HG03280 (cell line): ENCODE results near the gene PELI2.

Experiments
- ATAC-seq: cut with Tn5 transposase; IDR thresholded peaks from one replicate; pipeline ENCODE4 v1.9.1; 2021; ENCODE audit warnings: mild to moderate bottlenecking, moderate library complexity; ENCODE audit not compliant: unreplicated experiment

PELI2 gene

GRCh38 chr14:56224691-56225681, 106.8 kb downstream of the PELI2 start:
- ATAC-seq: no peak

- no peak for ATAC-seq
These were observed 117.2 kb downstream of the PELI2 start for GRCh38 chr14:56235388-56235787.

DNA sequence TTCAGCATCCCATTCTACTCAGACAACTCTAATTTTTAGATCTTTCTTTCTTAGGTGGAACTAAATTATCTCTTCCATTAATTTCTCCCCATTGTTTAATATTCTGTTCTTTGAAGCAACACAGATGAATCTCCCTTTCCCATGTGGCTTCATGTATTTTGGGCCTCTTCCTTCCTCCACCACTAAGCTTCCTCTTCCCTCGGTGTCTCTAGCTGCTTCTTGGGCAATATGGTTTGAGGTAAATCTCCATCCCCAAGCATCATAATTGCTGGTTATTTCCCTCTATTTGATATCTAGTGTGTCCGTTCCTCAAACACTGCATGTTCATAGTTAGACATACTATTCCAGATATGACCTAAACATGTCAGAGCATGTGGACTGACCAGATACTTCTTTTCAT, 119.2 kb downstream of the PELI2 start:
- ATAC-seq: no peak

GRCh38 chr14:56241461-56241860, 123.2 kb downstream of the PELI2 start:
- no peak for ATAC-seq

- ATAC-seq: no peak
These were observed 124.9 kb downstream of the PELI2 start for GRCh38 chr14:56243110-56243509.

DNA sequence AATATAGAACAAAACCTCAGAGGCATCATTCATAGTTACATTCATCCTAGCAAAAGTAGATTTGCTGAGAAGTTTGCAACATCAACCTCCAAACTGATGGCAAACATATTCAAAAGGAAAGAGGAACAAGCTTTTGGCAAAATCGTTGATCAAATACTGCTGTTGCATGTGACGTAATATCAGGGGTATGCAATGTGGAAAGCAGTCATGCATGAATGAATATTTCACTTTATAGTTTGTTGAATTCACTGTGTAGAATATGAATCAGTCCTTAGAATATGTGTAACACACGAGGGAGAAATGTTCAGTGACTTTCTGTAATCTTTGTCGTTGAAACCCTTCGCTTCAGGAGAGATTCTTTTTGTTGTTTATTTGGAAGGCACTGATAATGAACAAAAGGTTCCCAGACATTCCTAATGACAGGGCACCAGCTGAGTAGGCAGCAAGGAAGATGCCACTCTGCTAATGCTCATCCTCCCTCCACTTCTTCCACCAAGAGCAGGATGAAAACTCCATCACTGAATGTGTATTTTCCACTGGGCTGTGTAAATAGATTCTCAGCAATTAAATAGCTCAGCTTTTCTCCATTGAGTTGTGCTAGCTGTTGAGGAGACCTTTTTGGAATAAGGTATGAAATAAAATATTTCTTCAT, 126.1 kb downstream of the PELI2 start:
- no peak for ATAC-seq

DNA sequence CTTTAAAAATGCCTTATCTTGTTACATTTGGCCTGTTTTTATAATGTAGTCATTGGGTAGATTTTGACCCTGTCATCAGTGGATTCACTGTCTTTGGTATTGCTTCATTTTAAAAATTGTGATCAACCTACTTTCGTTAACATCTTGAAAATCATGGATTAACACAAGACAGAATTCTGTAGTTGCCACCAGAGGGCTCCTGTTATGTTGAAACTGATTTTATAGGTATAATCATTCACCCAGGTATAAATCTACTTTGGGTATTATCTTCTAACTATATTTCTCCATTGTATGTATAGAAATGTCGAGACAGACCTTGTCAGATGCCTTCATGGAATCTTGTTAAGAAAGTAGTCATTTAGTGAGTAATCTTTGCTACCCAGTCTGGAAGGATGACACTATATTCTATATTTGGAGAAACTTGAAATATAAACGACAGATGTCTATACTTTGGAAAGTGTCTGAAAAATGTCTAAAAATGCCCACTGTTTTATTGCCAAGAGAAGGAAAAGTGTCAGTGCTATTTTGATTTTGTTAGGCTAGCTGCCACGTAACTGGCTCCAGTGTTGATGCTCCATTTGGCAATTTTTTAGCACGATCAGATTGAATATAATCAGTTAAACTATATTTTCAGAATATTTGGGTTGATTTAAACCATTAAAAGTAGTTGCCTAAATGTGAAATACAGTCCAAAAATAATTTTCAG, 129.4 kb downstream of the PELI2 start:
- ATAC-seq: no peak

DNA sequence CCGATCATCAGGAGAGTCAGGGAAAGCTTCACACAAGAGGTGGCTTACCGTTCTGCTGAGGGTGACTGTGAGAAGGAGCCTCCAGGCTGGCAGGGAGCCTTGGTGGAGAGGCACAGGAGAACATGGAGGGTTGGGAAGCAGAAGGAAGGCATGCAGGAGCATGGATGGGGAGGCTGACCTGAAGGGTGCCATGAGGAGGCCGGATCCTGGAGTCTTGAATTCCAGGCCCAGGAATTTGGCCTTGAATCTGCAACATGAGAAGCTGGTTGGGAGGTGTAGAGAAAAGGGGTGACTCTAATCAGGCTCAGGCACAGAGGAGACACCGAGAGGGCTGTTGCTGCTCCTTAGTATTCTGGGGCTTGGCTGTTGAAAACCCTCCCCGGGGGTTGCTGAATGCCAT, 130.2 kb downstream of the PELI2 start:
- no peak for ATAC-seq

GRCh38 chr14:56261046-56261445, 142.8 kb downstream of the PELI2 start:
- no peak for ATAC-seq

- no peak for ATAC-seq
These were observed 144.3 kb downstream of the PELI2 start for GRCh38 chr14:56262530-56262929.

GRCh38 chr14:56268039-56268438, 149.8 kb downstream of the PELI2 start:
- no peak for ATAC-seq

DNA sequence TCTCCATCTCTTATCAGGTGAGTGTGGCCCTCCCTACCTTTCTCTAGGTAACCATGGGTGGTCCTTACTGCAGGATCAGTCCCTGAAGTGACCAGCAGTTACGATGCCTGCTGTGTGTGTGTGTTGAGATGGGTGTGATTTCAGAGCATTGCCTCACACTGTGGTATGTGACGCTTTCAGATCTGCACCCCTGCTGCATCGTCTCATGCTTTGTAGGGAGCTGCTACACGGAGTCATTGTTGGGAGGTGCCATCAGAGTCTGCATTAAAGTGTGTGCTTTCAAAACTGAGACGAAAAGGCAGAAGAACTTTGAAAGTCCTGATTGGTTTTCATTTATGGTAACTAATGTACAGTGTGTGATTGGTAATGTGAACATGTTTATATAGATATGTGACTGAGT, 150.5 kb downstream of the PELI2 start:
- no peak for ATAC-seq

DNA sequence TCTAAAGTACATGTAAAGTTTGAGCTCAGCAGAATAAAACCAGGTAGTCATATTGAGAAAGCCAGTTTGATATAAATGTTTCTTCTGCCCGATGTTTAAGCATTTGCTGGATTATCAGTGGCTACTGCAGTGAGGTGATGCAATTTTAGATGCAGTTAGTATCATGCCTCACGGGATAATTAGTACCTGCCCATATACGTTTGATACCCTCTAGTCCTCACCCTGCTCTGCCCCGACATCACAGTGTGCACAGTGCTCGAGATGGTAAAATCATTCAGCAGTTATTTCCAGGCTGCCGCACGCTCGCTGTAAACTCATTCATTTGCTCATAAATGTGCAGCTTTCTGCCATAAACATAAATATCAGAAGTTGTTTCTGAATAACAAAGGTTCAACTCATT, 152.7 kb downstream of the PELI2 start:
- no peak for ATAC-seq

- ATAC-seq: no peak
These were observed 153.8 kb downstream of the PELI2 start for GRCh38 chr14:56271970-56272369.

DNA sequence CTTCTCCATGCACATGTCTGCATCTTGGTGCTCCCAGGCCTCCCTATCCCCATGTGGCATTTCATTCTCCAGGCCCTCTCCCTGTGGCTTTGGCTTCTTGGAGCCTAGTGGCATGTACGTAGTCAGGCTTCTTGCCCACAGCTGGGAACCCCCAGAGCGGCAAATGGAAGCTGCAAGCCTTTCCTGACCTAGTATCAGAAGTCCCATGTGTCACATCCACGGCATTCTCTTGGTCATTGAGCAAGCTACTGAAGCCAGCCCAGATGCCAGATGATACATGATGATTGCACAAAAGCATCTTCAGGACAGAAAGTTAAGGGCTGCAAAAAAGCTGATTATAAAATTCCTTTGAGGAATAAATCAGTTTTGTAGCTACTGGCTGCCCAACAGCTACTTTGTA, 154.9 kb downstream of the PELI2 start:
- no peak for ATAC-seq

- ATAC-seq: no peak
These were observed 155.7 kb downstream of the PELI2 start for GRCh38 chr14:56273951-56274350.

GRCh38 chr14:56274556-56274955, 156.3 kb downstream of the PELI2 start:
- ATAC-seq: no peak

DNA sequence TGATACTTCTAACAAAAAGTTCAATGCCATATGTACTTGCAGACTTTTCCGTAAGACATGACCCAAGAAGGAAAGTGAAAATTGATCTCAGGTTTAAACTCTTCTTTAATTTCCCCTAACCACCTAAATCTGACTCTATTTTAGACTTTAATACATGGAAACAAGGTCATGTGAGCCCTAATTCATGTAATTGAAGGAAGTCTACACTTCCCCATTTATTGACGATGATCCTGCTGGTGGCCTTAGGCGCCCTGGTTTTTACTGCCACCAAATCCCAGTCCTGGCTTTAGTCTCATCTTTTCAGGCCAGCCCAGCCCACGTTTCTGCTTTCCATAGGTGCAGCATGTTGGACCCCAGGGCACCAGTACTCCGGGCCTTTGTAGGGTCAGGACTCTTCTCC, 157.9 kb downstream of the PELI2 start:
- no peak for ATAC-seq

GRCh38 chr14:56278383-56278782, 160.2 kb downstream of the PELI2 start:
- no peak for ATAC-seq

DNA sequence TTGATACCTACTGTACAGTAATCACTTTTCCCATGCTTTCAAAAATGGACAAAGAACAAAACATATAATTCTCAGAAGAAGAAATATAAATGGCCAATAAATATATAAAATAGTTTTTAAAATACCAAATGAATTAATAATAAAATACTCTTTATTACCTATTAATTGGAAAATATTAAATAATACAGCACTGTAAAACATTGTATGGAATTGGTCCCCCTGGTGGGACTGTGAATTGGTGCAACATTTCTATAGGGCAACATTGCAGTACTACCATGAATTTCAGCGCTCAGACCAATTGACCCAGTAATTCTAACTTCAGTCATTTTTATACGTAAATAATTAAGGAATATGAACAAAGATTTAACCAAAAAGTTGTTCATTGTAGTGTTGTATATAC, 162.6 kb downstream of the PELI2 start:
- ATAC-seq: no peak

DNA sequence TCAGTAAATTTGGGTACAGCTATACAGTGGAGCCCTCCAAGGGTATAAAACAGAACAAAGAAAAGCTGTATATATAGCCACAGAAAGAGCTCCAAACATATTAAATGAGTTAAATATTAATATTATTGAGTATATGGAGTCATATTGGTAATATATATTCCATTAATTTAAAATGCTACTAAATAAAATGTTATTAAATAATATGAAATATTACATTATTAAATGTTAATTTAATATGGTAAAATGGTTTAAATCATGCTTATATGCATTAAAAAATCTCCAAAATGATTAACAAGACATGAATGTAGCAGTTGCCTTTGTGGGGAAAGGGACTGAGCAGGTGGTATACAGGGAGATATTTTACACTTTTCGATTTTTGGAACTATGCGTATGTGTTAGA, 164.0 kb downstream of the PELI2 start:
- ATAC-seq: no peak

DNA sequence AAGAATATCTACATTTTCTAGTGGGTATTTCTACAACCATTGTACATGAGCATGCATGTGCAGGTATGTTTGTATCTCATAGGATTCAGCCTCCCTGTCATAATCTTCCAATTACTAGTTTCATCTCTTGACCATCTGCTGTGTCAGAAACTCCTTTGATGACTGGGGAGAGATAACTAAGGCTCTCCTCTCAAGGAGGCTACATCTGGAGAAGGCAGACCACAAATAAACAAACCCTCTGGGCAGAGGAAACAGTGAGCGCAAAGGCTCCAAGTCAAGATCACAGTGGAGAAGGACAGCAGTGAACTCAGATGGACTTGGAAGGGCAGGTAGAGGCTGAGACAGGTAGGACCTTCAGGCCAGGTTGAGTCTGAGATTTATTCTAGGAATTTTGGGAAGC, 166.4 kb downstream of the PELI2 start:
- ATAC-seq: no peak
